ENCODE results near the gene C10orf95. TPM values are rescaled to one million over a fixed set of nuclear protein-coding genes. Genes with fewer than 3 reads are reported as not detected.

The C10orf95 gene
- total RNA-seq, 1 experiment from 2014 or later = not detected

DNA sequence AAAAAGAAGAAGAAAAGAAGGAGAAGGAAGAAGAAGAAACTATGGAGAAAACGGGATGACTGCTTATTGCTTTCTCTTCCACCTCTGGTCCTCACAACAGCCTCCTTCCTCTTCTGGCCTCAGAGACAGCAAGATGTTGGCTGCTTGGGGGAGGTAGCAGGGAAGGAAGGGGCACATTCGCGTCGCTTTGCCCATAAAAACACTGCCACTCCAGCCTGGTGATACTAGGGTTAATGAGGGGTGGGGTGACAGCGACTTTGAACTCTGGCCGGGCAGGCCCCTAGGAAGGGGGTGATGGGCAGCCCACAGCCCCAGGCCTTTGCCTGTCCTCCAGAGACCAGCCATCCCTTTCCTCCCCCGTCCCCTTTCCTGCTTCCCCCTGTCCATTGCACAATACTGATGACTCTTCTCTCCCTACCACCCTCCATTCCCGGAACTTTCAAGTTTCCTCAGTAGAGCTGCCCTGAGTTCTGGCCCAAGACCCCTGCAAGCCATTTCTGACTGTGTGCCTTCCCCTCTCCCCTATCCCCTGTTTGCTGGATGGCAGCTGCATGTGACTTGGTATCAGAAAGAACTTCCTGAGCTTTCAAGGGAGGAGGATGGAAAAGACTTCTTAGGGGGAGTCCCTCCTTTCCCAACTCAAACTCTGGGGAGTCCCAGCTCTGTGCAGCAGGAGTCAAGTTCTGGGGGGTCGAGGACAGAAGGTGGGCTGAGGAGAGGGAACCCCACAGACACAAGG lies 16.8 kb downstream of the C10orf95 start:
- no peak for DNase-seq (ENCODE audit: low spot score)

GRCh38 chr10:102433619-102434046 lies 17.7 kb downstream of the C10orf95 start:
- DNase-seq (ENCODE audit: low spot score) = no peak

DNA sequence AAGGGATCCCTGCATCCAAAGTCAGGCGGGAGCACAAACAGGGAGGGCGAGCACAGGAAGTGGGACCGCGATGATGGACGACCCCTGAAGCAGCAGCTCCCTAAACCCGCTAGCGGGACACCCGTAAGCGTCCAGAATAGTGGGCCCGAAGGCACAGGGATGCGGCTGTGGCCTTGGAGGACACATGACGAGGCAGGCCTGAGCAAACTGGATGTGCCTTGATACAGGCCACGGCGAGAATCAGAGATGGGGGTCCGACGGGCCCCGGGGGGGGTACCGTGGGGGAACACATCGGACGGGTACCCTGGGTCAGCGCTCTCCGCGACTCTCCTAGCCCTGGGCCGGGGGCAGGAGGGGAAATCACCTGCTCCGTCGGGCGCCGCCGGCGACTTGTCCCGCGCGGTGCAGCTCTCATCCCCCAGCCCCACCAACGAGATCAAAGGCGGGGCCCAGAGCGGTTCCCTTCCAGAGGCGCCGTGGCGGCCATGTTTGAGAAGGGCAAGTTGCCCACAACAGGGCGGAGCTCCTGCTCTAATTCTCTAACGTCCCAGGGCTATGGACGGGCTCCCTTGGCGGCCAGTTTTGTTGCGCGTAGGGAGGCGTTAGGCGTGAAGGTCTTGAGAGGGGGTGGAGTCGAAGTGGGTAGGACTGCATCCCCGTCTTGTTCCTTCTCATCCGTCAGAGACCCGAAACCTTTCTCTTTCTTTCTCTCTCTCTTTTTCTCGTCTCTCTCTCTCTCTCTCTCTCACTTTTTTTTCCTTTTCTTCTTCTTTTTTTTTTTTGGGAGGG lies 19.0 kb downstream of the C10orf95 start, which contains the start of gene CUEDC2:
CUEDC2 (minus strand) TSS at position 413 of the 789 bp plus-strand sequence. CDS start 7,386 bp downstream, outside the sequence.
- DNase-seq (ENCODE audit: low spot score) = peak; percentile 95

DNA sequence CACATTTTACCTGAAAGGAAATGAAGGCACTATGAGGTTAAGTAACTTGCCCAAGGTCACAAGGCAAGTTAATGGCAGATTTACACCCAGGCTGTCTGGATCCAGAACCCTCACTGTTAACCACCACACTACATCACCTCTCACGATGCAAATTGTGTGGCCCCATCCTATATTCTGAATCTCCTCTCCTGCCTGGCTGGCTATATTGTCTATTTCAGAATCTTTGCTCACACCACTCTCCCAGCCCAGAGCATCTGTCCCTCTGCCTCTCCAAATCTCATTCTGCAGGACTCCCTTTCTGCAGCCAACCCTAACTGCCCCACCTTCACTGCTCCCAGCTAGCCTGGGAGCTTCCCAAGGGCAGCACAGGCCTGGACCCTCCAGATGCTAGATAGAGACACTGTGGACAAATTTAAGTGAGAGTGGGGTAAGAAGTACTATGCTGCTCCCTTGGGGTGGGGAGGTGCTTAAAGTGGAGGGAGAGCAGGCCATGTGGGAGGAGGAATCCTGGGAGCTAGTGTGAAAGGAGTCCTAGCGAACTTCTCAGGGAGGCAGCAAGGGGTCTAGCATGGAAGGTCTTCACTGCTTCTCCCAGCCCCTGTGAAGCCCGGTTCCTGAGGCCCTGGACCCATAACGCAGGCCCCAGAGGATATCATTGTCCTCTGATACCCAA lies 19.8 kb downstream of the C10orf95 start:
- peak; percentile 44 for DNase-seq (ENCODE audit: low spot score)

DNA sequence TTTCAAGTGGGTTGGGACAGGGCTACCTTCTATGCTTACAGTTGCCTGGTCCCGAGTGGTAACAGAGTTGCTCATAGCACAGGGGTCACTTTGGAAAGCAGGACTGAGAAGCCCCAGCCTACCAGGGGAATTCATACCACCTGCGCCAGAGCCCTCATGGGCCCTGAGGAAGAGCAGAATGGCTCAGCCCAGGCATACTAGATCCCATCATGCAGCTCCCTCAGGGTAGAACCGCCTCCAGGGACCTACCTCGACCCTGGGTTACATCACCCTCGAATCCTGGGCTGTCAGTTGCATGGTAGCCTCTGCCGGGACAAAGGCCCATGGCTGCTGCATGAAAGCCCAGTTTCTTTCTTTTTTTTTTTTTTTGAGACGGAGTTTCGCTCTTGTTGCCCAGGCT lies 21.9 kb downstream of the C10orf95 start:
- DNase-seq (ENCODE audit: low spot score) = no peak

DNA sequence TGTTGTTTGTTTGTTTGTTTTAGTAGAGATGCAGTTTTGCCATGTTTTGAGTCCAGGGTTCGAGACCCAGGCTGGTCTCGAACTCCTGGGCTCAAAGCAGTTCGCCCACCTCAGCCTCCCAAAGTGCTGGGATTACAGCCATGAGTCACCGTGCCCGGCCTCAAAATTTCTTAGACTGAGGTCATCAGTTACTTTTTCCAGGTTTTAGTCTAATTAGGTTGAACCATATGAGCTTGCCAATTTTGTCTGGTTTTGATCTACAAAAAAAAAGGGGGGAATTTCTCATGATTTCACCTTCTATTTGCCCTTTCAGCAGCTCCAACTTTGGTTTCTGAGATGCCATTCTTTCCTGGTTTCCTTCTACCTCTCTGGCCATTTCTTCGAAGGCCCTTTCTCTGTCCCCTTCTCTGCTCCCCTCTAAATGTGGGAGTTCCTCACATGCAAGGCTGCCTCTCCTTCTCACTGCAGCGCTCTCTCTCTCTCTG lies 24.5 kb downstream of the C10orf95 start:
- DNase-seq (ENCODE audit: low spot score) = peak; percentile 50

GRCh38 chr10:102425444-102425843 lies 25.9 kb downstream of the C10orf95 start:
- no peak for DNase-seq (ENCODE audit: low spot score)

GRCh38 chr10:102424916-102425315 lies 26.4 kb downstream of the C10orf95 start:
- DNase-seq (ENCODE audit: low spot score) = no peak

- no peak for DNase-seq (ENCODE audit: low spot score)
Measured at GRCh38 chr10:102424145-102424544, 27.2 kb downstream of the C10orf95 start.

- DNase-seq (ENCODE audit: low spot score) = no peak
Measured at GRCh38 chr10:102423372-102423968, 27.9 kb downstream of the C10orf95 start.

DNA sequence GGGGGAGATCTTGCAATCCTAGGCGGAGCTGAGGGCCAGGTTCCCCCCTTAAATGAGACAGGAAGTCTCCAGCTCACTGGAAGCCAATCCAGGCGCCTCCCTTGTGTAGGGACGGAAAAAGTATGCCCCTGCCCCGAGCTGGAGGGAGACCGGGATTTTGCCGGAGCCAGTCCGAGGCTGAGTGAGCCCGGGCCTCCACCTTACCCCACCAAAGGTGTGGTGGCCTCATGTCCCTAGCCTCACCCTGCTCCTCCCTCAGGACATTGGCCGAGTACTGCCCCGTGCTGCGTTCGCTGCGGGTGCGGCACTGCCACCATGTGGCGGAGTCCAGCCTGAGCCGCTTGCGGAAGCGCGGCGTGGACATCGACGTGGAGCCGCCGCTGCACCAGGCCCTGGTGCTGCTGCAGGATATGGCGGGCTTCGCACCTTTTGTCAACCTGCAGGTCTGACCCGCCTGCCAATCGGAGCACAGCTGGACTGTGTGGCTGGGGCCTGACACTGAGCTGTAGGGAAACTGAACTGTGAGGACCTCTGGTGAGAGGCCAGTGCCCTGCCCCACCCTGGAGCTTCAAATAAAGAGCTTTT lies 28.7 kb downstream of the C10orf95 start:
- no peak for DNase-seq (ENCODE audit: low spot score)

- DNase-seq (ENCODE audit: low spot score) = no peak
Measured at GRCh38 chr10:102421757-102422512, 29.4 kb downstream of the C10orf95 start.

DNA sequence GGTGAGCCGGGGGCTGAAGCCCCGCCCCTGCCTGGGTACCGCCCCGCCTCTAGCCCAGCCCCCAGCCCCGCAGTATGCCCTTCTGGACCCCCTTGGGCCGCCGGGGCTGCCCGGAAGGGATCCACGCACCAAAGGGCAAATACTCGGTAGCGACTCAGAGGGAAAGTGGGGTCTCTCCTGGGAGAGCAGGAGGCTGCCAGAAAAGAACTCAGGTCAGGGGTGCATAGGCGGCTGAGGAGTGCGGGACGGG lies 29.9 kb downstream of the C10orf95 start:
- no peak for DNase-seq (ENCODE audit: low spot score)

GRCh38 chr10:102420714-102421506 lies 30.4 kb downstream of the C10orf95 start, which contains the start of gene FBXL15:
Gene FBXL15 (plus strand): TSS chr10:102420836. CDS start chr10:102421130, 294 bp downstream.
- DNase-seq (ENCODE audit: low spot score) = peak; percentile 95

DNA sequence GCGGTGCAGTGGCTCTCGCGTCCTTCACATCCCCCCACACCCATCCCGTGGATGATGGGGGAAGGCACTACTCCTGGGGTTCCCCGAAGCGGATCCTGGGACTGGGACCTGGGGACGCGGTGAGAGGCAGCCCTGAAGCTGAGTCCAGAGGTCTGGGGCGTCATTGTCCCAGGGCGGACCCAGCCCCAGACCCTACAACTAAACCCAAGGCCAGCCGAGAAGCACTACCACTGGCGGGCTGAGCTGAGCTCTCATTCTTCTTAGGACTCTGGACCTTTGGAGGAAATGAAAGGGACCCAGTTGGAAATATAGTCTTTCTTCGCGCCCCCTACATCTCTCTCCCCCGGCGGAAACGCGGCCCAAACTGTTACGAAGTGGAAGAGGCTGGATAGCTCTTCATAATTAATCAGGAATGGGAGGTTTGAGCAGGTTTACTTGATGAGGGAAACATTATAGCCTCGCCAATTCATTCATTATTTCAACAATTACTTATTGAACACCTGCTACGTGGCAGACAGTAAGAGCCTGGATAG lies 31.1 kb downstream of the C10orf95 start:
- no peak for DNase-seq (ENCODE audit: low spot score)

DNA sequence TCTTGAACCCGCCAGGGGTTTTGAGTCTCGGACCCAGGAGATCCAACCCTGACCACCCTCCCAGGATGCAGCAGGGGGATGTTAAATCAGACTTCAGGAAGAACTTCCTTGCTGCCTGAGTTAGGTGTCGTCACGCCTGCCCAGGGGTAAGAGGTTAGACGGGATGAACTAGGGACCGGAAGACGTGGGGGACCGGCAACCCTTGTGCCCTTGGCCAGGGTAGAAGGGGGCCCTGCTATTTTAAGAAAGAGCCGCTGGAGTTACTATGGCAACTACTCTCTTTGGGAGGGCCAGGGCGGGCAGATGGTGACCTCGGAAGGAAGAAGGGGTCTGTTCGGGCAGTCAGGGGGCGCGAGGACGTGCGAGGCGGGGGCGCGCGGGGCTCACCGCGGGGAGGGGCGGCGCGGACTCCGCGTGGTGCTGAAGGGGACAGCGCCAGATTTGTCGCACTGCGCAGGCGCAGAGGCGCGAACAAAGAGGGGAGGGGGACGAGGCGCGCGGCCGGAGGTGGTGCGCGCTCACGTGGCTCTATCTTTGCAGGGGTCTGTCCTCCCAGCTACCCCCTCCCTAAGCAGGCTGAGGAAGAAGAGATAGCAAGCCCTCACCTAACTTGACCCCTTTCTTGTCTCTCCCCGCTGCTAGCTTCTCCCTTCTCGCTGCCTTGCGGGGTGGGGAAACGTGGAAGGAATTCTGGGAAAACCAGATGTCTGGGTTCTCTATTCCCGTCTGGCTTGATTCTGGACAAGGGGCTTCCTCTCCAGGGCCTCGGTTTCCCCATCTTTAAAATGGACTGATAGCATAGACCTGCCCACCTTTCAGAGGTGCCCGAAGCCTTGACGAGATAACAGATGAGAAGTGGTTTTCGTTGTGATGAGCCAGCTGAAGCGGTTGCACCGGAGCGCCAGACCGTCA lies 31.8 kb downstream of the C10orf95 start:
- DNase-seq (ENCODE audit: low spot score) = no peak

DNA sequence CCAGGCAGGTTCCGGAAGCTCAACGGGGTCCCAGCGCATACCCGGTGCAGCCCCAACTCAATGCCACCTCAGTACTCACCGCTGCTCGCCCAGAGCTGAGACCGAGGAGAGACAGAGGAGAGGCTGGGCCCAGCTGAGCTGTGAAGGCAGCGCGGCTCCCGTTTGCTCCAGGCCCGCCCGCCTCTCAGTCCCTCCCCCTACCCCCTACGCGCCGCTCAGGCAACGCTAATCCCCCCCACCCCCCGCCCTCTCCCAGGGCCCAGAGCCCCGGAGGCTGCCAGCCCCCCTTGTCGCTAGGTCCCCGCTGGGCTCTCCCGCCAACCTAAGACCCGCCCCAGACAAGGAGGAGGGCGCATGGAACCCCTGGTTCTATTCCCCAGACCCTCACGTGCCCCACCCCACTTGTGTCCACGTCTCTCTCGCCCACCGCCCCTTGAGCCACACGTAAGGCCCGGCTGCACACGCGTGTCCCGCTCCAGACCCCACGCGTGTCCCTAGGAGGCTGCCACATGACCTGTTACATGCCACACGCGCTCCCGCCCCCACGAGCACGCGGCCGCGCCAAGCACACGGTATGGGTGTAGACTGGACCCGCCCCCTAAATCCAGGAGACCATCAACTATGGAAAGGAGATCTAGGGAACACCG lies 32.6 kb downstream of the C10orf95 start, which contains the start of gene PSD:
PSD (minus strand) TSS at position 164 of the 647 bp plus-strand sequence. CDS start 1,747 bp downstream, outside the sequence.
- DNase-seq (ENCODE audit: low spot score) = no peak

DNA sequence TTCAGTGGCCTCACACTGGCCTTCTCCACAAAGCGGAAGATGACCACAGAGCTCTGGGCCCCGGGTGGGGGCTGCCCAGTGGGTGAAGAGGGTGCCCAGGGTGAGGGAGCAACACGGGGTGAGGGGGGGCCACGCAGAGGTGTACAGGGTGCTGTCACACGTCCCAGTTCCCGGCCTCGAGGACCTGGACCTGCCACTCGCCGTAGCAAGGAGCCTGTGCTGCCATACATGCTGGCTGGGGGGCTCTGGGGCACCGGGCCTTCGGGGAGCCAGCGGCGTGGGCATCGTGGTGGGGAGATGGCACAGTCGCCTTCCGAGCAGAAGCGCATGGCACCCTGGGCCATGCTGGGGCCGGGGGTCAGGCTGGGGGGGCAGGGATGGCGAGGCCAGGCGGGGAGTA lies 34.6 kb downstream of the C10orf95 start:
- no peak for DNase-seq (ENCODE audit: low spot score)
